Mammary epithelial cell (primary cell): ENCODE results near the gene CASP2.

ENCODE experiments used
- EZH2 ChIP-seq: IDR thresholded peaks from 2 replicates; pipeline ENCODE4 v1.6.1; 2012; ENCODE audit warnings: low read length, inconsistent platforms, borderline replicate concordance
- TF ChIP-seq, protein P1 (sequence below), 2 donors: IDR thresholded peaks in 1 of 2; conservative IDR thresholded peaks in 1 of 2; 2 replicates each; pipeline ENCODE4 v1.5.1; 2011 to 2012; ENCODE audit warnings: inconsistent platforms in 2 of 2, low read length in 2 of 2, mild to moderate bottlenecking in 2 of 2, control low read depth in 1 of 2, low read depth in 1 of 2; ENCODE audit not compliant: insufficient read depth in 1 of 2; ENCODE audit errors: extremely low read depth in 1 of 2

DNA sequence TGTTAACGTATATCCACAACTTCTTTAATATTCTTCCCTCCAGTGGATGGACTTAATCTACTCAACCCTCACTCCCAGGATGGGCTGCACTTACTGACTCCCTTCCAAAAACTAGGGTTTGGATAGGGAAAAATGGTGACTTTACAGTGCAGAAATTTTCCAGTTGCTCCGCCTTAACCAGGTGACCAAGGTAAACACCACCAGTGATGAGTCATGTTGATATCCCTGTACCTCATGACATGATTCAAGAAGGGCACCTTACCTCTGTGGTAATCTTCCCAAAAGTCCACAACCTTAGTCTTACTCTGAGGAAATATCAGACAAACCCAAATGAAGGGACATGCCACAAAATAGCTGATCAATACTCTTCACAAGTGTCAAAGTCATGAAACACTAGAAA, 28.4 kb upstream of the CASP2 start:
- TF ChIP-seq, protein P1, sequence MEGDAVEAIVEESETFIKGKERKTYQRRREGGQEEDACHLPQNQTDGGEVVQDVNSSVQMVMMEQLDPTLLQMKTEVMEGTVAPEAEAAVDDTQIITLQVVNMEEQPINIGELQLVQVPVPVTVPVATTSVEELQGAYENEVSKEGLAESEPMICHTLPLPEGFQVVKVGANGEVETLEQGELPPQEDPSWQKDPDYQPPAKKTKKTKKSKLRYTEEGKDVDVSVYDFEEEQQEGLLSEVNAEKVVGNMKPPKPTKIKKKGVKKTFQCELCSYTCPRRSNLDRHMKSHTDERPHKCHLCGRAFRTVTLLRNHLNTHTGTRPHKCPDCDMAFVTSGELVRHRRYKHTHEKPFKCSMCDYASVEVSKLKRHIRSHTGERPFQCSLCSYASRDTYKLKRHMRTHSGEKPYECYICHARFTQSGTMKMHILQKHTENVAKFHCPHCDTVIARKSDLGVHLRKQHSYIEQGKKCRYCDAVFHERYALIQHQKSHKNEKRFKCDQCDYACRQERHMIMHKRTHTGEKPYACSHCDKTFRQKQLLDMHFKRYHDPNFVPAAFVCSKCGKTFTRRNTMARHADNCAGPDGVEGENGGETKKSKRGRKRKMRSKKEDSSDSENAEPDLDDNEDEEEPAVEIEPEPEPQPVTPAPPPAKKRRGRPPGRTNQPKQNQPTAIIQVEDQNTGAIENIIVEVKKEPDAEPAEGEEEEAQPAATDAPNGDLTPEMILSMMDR (conservative IDR thresholded peaks at IDR 0.05 in 1 of 2, IDR thresholded peaks at IDR 0.05 in 1 of 2; ENCODE audit: extremely low read depth in 1 of 2, insufficient read depth in 1 of 2, low read depth in 1 of 2, low read length in 2 of 2), result no peak
- TF ChIP-seq EZH2, result no peak
